B cell (primary cell): ENCODE results near the gene ADAMTSL2.

Source experiments
- EZH2 ChIP-seq: IDR thresholded peaks from 2 replicates; pipeline ENCODE4 v1.6.1; 2012; ENCODE audit warnings: borderline replicate concordance, low read depth, mild to moderate bottlenecking, moderate library complexity, low read length; ENCODE audit not compliant: insufficient read depth, poor library complexity, severe bottlenecking
- TF ChIP-seq, protein P1 (sequence below): fragments of 200-600 bp; IDR thresholded peaks from one replicate; pipeline ENCODE4 v1.8.0; 2022; ENCODE audit warnings: antibody characterized with exemption, mild to moderate bottlenecking

- TF ChIP-seq, protein P1, sequence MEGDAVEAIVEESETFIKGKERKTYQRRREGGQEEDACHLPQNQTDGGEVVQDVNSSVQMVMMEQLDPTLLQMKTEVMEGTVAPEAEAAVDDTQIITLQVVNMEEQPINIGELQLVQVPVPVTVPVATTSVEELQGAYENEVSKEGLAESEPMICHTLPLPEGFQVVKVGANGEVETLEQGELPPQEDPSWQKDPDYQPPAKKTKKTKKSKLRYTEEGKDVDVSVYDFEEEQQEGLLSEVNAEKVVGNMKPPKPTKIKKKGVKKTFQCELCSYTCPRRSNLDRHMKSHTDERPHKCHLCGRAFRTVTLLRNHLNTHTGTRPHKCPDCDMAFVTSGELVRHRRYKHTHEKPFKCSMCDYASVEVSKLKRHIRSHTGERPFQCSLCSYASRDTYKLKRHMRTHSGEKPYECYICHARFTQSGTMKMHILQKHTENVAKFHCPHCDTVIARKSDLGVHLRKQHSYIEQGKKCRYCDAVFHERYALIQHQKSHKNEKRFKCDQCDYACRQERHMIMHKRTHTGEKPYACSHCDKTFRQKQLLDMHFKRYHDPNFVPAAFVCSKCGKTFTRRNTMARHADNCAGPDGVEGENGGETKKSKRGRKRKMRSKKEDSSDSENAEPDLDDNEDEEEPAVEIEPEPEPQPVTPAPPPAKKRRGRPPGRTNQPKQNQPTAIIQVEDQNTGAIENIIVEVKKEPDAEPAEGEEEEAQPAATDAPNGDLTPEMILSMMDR = no peak
- TF ChIP-seq EZH2 = no peak
Observed at GRCh38 chr9:133519693-133520092, 14.8 kb upstream of the ADAMTSL2 start.
